ENCODE measurements around the gene CCDC149. TPM values are rescaled to one million over a fixed set of nuclear protein-coding genes. Genes with fewer than 3 reads are reported as not detected.

Gene CCDC149
- total RNA-seq, 4 donors from 2014 or later = 6.5 to 17.4 (median 12.3) TPM

GRCh38 chr4:24881508-24882196 lies 31.2 kb downstream of the CCDC149 start:
- no peaks in the 10 kb centered on the region for H3K9me3 ChIP-seq
- H3K4me1 ChIP-seq = no peaks in the 10 kb centered on the region
- no peak for TF ChIP-seq POLR2A (IDR thresholded peaks at IDR 0.05)
- TF ChIP-seq POLR2AphosphoS5 (IDR thresholded peaks at IDR 0.05) = no peak
- no peak overlapping the region for H3K27ac ChIP-seq
- DNase-seq (ENCODE audit: low spot score in 2 of 2) = no peak
- WGBS = 76% methylated on average over 3 of the region's 3 CpGs
- no peaks in the 10 kb centered on the region for H3K27me3 ChIP-seq
- no peak overlapping the region for H3K4me3 ChIP-seq
- no peaks in the 10 kb centered on the region for H3K36me3 ChIP-seq

DNA sequence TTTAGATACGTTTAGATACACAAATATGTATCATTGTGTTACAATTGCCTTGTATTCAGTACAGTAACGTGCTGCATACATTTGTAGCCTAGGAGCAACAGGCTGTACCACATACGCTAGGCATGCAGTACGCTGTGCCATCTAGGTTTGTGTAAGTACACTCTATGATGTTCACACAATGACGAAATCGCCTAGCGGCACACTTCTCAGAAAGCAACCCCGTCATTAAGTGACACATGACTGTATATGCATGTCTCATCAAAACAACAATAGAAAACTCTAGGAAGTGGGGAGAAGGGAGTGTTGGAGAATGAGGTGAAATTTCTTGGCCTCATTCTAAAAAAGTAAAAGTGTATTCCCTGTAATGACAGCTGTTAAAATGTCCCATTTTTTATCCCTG lies 32.7 kb downstream of the CCDC149 start:
- H3K36me3 ChIP-seq = peaks cover 2% of the 10 kb centered on the region
- H3K27ac ChIP-seq = no peak overlapping the region
- H3K4me3 ChIP-seq = no peak overlapping the region
- H3K4me1 ChIP-seq = no peaks in the 10 kb centered on the region
- TF ChIP-seq EP300 (IDR thresholded peaks at IDR 0.05) (no peak), POLR2AphosphoS5 (IDR thresholded peaks at IDR 0.05) (no peak), POLR2A (IDR thresholded peaks at IDR 0.05) (no peak)
- TF ChIP-seq, protein P1, sequence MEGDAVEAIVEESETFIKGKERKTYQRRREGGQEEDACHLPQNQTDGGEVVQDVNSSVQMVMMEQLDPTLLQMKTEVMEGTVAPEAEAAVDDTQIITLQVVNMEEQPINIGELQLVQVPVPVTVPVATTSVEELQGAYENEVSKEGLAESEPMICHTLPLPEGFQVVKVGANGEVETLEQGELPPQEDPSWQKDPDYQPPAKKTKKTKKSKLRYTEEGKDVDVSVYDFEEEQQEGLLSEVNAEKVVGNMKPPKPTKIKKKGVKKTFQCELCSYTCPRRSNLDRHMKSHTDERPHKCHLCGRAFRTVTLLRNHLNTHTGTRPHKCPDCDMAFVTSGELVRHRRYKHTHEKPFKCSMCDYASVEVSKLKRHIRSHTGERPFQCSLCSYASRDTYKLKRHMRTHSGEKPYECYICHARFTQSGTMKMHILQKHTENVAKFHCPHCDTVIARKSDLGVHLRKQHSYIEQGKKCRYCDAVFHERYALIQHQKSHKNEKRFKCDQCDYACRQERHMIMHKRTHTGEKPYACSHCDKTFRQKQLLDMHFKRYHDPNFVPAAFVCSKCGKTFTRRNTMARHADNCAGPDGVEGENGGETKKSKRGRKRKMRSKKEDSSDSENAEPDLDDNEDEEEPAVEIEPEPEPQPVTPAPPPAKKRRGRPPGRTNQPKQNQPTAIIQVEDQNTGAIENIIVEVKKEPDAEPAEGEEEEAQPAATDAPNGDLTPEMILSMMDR (IDR thresholded peaks at IDR 0.05) = no peak
- DNase-seq (ENCODE audit: low spot score in 2 of 2) = no peak
- no peaks in the 10 kb centered on the region for H3K9me3 ChIP-seq
- H3K27me3 ChIP-seq = no peaks in the 10 kb centered on the region
- WGBS = 84% methylated on average over 8 of the region's 8 CpGs

- no peak for DNase-seq (ENCODE audit: low spot score in 2 of 2)
- 86% methylated on average over 8 of the region's 8 CpGs for WGBS
- no peaks in the 10 kb centered on the region for H3K4me1 ChIP-seq
- H3K4me3 ChIP-seq = no peak overlapping the region
- TF ChIP-seq, protein P1 (IDR thresholded peaks at IDR 0.05) = no peak
- TF ChIP-seq POLR2AphosphoS5 (IDR thresholded peaks at IDR 0.05) (no peak), POLR2A (IDR thresholded peaks at IDR 0.05) (no peak), EP300 (IDR thresholded peaks at IDR 0.05) (no peak)
- no peak overlapping the region for H3K27ac ChIP-seq
- H3K36me3 ChIP-seq = peaks cover 3% of the 10 kb centered on the region
- H3K27me3 ChIP-seq = no peaks in the 10 kb centered on the region
- H3K9me3 ChIP-seq = no peaks in the 10 kb centered on the region
Observed at GRCh38 chr4:24878636-24879016, 34.2 kb downstream of the CCDC149 start.

GRCh38 chr4:24877868-24878635 lies 34.8 kb downstream of the CCDC149 start:
- Histone ChIP-seq H3K27me3 (no peaks in the 10 kb centered on the region), H3K36me3 (peaks cover 9% of the 10 kb centered on the region), H3K4me1 (no peaks in the 10 kb centered on the region), H3K4me3 (no peak overlapping the region), H3K27ac (no peak overlapping the region), H3K9me3 (no peaks in the 10 kb centered on the region)
- WGBS = 73% methylated on average over 9 of the region's 9 CpGs
- TF ChIP-seq POLR2AphosphoS5 (IDR thresholded peaks at IDR 0.05) = no peak
- no peak for TF ChIP-seq EP300 (IDR thresholded peaks at IDR 0.05)
- TF ChIP-seq, protein P1 (IDR thresholded peaks at IDR 0.05) = no peak
- no peak for TF ChIP-seq POLR2A (IDR thresholded peaks at IDR 0.05)
- no peak for DNase-seq (ENCODE audit: low spot score in 2 of 2)

GRCh38 chr4:24876431-24876830 lies 36.4 kb downstream of the CCDC149 start:
- no peak overlapping the region for H3K27ac ChIP-seq
- no peaks in the 10 kb centered on the region for H3K27me3 ChIP-seq
- WGBS = 86% methylated on average over 6 of the region's 6 CpGs
- H3K4me3 ChIP-seq = no peak overlapping the region
- H3K4me1 ChIP-seq = no peaks in the 10 kb centered on the region
- TF ChIP-seq POLR2A (IDR thresholded peaks at IDR 0.05) (no peak), POLR2AphosphoS5 (IDR thresholded peaks at IDR 0.05) (no peak), EP300 (IDR thresholded peaks at IDR 0.05) (no peak)
- TF ChIP-seq, protein P1 (IDR thresholded peaks at IDR 0.05) = no peak
- no peak for DNase-seq (ENCODE audit: low spot score in 2 of 2)
- H3K36me3 ChIP-seq = peaks cover 20% of the 10 kb centered on the region
- no peaks in the 10 kb centered on the region for H3K9me3 ChIP-seq
